Astrocyte of the spinal cord (primary cell): ENCODE data around the gene CDK6.

Experiments
- DNase-seq: peaks from one replicate; pipeline ENCODE4 v3.0.0; 2011; ENCODE audit warnings: low read depth, low spot score
- H3K4me3 ChIP-seq: 2 replicates; pipeline ENCODE4 v1.5.1; 2011; ENCODE audit warnings: low read depth, mild to moderate bottlenecking, low read length, moderate library complexity
- in situ Hi-C: cut with HindIII; loops from 2 replicates; pipeline ENCODE4 v1.10.0; 2017; ENCODE audit warnings: low sequenced_read_pairs
- TF ChIP-seq, protein P1 (sequence below): IDR thresholded peaks from 2 replicates; pipeline ENCODE4 v1.5.1; 2012; ENCODE audit warnings: low read depth, mild to moderate bottlenecking, low read length, inconsistent platforms

Gene CDK6

DNA sequence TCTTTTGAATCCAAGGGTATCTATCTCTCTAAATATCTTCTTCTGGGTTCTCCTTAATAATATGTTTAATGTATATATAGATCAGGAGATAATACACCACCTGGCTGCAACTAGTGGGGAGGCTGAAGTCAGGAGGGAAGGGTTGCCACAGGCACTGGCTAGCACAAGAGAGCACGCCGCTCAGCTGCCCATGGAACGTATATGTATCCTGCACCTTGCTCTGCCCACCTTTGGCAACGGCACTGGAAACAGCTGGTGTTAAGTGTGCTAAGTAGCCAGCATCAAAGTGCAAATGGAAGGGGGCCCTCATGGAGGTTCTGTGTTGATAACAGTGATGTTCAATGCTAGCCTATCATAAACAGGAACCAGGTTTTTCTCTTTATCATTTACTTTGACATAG is 196.4 kb downstream of the CDK6 start:
- in situ Hi-C loops: no loop called here
- H3K4me3 ChIP-seq: no peak overlapping the region
- TF ChIP-seq, protein P1, sequence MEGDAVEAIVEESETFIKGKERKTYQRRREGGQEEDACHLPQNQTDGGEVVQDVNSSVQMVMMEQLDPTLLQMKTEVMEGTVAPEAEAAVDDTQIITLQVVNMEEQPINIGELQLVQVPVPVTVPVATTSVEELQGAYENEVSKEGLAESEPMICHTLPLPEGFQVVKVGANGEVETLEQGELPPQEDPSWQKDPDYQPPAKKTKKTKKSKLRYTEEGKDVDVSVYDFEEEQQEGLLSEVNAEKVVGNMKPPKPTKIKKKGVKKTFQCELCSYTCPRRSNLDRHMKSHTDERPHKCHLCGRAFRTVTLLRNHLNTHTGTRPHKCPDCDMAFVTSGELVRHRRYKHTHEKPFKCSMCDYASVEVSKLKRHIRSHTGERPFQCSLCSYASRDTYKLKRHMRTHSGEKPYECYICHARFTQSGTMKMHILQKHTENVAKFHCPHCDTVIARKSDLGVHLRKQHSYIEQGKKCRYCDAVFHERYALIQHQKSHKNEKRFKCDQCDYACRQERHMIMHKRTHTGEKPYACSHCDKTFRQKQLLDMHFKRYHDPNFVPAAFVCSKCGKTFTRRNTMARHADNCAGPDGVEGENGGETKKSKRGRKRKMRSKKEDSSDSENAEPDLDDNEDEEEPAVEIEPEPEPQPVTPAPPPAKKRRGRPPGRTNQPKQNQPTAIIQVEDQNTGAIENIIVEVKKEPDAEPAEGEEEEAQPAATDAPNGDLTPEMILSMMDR: no peak
- DNase-seq: no peak

DNA sequence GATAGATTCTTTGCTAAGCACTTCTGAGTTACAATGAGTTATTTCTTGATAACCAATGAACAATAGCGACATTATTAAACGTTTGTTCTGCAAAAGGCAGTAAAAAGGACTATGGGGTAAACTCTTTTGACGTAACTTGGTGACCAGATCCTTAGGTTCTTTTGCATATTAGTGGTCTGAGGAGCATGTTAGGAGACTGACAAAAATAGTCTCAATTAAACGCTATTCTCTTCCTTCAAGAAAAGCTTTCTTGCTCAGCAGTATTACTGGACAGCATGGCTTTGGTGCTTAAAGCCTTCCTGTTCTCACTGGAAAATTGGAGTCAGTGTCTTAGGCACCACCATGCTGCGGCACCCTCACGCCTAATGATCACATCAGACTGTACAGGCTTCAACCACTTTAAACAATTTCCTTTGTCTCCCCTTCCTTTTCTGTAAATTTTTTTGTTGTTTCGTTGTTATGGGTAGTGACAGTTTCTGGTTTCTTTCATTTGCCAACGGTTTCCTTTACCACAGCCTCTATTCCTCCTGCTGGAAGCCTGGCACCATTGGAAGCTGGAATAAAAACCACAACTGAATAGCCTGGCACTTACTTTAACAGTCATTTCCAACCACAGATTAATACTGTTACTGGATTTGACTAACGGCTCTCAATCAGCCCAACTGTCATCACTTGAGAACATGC is 197.0 kb downstream of the CDK6 start:
- no peak overlapping the region for H3K4me3 ChIP-seq
- TF ChIP-seq, protein P1: no peak
- in situ Hi-C loops: no loop called here
- peak; percentile 29 for DNase-seq

DNA sequence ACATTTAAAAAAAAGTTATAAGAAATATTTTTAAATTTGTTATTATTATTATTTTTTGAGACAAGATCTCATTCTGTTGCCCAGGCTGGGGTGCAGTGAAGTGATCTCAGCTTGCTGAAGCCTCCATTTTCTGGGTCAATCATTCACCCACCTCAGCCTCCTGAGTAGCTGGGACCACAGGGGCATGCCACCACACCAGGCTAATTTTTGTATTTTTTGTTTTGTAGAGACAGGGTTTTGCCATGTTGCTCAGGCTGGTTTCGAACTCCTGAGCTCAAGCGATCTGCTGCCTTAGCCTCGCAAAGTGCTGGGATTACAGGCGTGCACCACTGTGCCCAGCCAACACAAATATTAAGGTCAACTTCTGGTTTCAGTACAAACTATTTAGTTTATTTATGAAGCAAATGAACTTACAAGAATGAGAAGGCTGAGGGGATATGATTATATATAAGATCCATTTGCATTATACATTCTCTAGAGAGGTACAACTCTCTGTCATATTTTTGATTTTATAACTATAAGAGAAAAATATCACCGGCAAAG is 200.3 kb downstream of the CDK6 start:
- TF ChIP-seq, protein P1: no peak
- in situ Hi-C loops: no loop called here
- no peak overlapping the region for H3K4me3 ChIP-seq
- DNase-seq: peak; percentile 38

DNA sequence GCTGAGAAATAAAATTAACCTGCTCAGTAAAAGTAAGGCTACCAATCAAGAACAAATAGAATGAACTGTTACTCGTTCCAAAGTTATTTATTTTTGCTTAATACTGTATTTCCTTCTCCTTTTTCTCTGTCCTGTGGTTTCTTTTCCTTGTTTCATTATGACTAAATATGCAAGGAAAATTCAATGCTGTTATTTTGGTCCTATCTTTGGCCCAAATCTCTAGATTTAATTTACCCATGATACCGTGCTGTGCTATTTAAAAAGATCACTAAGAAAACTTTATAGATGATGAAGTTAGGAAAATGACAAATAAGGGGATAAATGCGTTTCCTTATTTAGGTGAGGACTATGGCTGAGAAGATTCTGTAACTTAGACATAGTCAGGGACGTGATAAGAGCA is 200.8 kb downstream of the CDK6 start:
- H3K4me3 ChIP-seq: no peak overlapping the region
- no peak for DNase-seq
- in situ Hi-C loops: no loop called here
- TF ChIP-seq, protein P1: no peak

DNA sequence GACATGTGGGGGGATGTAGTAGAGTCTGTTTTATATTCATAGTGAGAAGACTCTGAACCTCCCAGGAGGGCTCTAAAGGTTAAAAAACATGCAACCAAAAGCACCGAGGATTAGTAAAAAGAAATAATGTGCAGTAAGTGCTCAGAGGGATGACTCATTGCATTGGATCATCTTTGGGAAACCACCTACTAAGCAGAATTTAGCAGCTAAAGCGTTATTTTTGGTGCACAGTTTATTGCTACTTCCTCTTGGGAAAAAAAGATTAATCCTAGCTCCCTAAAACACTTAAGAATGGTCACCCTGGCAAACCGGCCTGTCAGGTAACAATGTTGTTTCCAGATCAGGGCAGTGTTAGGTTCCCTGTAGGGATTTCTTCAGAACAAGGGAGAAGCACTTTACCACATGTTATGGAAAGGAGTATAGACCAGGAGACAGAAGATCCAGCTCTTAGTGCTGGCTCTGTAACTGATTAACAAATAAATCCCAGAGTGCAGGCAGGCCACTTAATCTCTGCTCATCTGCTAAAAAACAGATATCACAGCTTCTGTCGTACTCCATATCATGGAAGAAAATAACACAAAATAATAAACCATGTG is 201.4 kb downstream of the CDK6 start:
- H3K4me3 ChIP-seq: no peak overlapping the region
- TF ChIP-seq, protein P1: no peak
- peak; percentile 88 for DNase-seq
- in situ Hi-C loops: no loop called here

DNA sequence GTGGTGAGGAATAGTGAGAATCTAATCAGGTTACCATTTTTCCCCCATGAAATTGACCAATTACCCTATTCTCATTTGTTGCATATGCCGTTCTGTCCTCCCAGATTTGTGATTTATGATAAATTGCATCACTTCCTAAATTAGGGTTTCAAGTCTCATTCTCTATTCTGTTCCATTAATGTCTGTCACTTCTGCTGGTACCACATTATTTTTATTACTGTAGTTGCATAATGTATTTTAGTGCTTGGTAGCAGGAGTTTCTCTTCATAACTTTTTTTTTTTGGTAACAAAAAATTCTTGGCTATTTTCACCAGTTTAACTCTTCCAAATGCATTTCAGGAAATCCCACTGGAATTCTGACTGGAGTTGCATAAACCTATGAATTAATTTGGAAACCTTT is 202.2 kb downstream of the CDK6 start:
- TF ChIP-seq, protein P1: no peak
- DNase-seq: no peak
- H3K4me3 ChIP-seq: no peak overlapping the region
- in situ Hi-C loops: no loop called here
